GM18867 (cell line): ENCODE measurements around the gene XRN1.
A peak's percentile ranks its signal among the peaks of the same experiment; 100 is the strongest.
"Not testable (repeated sequence)": the region's sequence is repeated elsewhere in the genome, so short reads cannot be mapped to it uniquely, and the experiment has no call there.

Experiments used
- ATAC-seq: cut with Tn5 transposase; IDR thresholded peaks from one replicate; pipeline ENCODE4 v1.9.1; 2021; ENCODE audit warnings: mild to moderate bottlenecking, moderate library complexity; ENCODE audit not compliant: unreplicated experiment

The XRN1 gene

DNA sequence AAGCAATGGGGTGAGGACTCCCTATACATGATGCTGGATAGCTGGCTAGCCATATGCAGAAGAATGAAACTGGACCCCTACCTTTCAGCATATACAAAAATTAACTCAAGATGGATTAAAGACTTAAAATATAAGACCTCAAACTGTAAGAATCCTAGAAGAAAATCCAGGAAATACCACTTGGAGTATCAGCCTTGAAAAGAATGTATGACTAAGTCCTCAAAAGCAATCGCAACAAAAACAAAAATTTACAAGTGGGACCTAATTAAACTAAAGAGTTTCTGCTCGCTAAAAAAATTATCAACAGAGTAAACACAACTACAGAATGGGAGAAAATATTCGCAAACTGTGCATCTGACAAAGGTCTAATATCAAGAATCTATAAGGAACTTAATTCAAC lies 94.3 kb downstream of the XRN1 start:
- ATAC-seq = no peak

GRCh38 chr3:142352698-142353097 lies 95.1 kb downstream of the XRN1 start:
- ATAC-seq = not testable (repeated sequence)

DNA sequence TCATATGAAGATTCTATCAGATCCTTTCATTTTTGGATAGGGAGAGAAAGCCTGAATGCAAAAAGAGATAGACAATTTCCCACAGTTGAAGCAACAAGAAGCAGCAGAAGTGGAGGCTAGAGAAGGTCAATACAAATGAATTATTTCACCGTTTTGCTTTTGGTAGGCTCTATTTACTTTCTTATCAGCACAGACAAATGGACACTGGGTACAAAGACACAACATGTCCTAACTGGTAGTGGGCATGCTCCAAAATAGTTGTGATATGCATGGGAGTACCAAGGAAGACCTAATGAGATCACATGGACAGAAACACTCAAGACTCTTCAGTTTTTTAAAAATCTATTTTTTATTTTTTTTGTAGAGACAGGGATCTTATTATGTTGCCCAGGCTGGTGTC lies 99.4 kb downstream of the XRN1 start:
- ATAC-seq = no peak

- no peak for ATAC-seq
Observed at GRCh38 chr3:142337994-142338393, 109.8 kb downstream of the XRN1 start.

GRCh38 chr3:142332390-142332789 lies 115.4 kb downstream of the XRN1 start:
- no peak for ATAC-seq

GRCh38 chr3:142324275-142324953 lies 123.4 kb downstream of the XRN1 start:
- not testable (repeated sequence) for ATAC-seq

DNA sequence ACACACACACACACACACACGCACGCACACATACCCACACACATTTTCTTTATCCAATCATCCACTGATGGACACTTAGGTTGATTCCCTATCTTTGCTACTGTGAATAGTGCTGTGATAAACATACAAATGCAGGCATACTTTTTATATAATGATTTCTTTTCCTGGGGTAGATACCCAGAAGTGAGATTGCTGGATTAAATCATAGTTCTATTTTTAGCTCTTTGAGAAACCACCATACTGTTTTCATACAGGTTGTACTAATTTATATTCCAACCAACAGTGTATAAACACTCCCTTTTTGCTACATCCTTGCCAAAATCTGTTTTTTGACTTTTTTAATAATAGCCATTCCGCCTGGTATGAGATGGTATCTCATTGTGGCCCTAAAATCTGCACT lies 127.9 kb downstream of the XRN1 start:
- ATAC-seq = no peak

DNA sequence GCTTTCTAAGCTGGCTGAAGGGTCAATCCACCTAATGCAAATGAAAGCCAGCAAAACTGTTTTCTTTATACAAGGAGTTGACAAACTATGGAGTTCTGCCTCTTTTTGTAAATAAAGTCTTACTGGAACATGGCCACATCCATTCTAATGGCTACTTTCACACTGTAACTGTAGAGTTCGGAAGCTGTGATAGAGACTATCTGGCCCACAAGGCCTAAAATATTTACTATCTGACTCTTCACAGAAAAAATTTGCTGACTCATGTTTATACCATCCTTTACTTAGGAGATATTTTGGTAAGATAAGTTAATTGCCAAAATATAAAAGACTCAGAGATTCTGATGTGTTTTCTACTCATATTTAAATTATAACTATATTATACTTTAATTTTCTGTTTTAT lies 128.7 kb downstream of the XRN1 start:
- ATAC-seq = no peak

GRCh38 chr3:142318331-142318730 lies 129.5 kb downstream of the XRN1 start:
- no peak for ATAC-seq

DNA sequence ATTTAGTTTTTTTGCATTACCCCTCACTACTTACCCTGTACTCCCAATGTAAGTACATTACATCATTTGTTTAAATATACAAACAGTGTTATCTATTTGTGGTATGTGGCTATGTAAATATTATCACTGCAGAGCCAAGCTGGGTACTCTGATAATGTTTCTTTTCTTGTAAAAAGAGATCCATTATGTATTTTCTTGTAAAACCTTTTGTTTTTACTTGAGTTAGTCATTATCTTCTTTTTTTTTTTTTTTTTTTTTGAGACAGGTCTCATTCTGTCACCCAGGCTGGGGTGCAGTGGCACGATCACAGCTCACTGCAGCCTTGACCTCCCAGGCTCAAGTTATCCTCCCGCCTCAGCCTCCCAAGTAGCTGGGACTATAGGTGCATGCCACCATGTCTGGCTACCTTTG lies 131.9 kb downstream of the XRN1 start:
- not testable (repeated sequence) for ATAC-seq

DNA sequence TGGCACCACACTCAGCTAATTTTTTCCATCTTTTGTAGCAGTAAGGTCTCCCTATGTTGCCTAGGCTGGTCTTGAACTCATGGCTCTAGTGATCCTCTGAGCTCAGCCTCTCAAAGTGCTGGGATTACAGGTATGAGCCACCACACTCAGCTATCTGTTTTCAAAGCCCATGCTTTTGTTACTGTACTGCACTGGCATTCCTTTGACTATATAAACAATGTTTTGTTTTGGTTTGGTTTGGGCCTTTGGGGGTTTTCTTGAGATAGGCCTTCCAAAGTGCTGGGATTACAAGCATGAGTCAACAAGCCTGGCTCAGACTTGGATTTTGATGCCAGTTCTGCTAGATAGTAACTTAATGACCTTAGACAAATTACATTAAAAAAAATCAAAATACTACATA lies 132.8 kb downstream of the XRN1 start:
- no peak for ATAC-seq

DNA sequence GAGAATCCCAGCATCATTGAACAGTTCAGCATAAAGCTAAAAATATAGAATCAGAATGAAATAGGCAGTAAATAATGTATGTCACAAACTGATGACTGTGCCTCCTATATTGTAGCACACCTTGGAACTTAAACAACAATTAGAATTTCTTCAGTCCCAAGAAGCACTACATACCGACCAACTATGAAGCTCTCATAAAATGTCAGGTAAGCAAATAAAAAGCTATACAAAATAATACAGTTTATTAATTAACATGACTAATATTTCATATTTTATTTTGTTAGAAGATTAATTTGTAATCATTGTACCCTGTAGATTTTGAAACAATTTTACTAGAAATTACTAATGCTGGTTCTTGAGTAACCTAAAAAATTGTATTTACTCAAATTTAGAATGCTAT lies 137.4 kb downstream of the XRN1 start:
- ATAC-seq = no peak

DNA sequence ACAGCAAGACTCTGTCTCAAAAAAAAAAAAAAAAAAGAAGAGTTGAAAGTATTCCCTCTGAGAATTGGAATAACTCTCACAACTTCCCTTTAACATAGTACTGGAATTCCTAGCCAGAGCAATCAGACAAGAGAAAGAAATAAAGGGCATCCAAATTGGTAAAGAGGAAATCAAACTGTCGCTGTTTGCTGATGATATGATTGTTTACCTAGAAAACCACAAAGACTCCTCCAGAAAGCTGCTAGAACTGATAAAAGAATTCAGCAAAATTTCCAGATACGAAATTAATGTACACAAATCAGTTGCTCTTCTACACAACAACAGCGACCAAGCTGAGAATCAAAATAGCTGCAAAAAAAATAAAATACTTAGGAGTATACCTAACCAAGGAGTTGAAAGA lies 145.0 kb downstream of the XRN1 start:
- ATAC-seq = not testable (repeated sequence)

DNA sequence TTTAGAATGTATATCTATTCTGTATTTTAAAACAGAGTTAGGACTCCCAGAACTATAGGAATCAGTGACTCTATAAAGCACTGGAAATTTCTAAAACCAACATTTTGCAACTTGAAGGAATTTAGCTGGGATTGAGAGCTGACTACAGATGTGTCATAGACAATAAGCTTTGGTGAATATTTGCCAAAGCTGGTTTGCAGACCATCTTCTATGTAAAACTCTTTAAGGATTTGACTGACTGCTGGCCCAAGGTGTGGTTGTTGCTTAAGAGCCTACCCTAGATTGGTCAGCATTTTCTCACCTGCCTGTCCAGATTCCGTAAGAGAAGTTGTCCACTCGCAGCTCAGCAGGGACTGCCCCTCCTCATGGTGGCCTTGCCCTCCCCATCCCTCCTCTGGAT lies 149.2 kb downstream of the XRN1 start:
- no peak for ATAC-seq

GRCh38 chr3:142296507-142296906 lies 151.3 kb downstream of the XRN1 start:
- ATAC-seq = no peak

- ATAC-seq = no peak
Observed at GRCh38 chr3:142287866-142288638, 159.8 kb downstream of the XRN1 start.

DNA sequence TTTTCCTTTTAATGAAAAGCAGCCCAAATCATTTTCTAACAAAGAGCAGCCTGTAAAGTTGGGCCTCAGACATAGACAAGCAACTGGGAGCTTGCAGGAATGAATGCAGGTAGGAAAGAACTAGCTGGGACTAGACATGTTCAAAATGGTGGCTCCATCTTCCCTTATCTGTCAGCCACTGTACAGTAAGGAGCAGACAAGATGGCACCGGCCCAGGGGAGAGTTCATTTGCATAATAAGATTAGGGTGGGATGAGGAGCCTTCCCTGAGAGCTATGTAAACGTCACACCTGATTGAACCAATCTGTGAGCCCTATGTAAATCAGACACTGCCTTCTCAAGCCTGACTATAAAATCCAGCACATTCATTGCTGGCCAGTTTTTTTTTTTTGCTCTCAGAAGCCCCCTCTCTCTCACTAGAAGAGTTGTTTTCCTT lies 162.7 kb downstream of the XRN1 start:
- no peak for ATAC-seq

DNA sequence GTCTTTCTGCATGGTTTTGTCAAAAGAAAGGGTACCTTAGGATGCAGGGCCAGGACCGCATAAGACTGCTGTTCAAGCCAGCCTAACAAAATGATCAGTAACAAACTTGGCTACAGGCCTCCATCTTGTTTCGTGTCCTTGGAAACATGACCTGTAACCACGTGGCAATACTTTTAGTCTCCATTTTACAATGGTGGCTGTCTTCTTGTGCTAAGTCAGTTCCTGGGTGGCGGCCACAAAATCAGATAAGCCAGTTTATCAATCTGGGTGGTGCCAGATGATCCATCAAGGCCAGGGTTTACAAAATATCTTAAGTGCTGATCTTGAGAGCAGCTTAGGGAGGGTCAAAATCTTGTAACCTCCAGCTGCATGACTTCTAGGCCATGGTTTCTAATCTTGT lies 165.3 kb downstream of the XRN1 start:
- no peak for ATAC-seq

GRCh38 chr3:142281474-142281873 lies 166.4 kb downstream of the XRN1 start:
- ATAC-seq = no peak

DNA sequence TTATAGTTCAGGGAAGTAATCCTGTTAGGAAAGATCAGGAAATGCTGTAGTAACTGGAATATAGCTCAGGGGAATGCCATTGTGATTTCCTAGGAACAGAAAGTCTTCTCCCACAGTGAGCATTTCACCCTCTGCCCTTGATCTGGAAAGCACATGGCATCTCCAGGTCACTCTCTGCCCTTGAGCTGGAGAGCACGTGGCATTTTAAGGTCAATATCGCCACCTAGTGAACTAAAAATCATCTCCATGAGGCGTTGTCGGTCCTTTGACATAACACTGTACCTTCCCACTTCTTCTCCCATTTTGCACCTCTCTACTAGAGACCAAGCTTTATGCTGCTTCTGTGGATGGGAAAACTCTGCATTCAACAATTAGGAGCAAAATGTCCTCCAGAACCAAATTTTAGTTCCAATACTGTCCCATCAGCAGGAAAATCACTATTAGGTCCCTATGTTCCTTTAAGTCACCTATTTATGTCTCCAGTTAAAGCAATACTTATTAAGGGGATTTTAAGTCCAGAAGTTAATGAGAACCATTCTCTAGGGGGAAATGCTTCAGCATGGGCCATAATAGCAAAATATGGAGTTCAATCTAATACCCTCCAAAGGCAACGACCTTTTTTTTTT lies 167.8 kb downstream of the XRN1 start:
- ATAC-seq = peak; percentile 77

GRCh38 chr3:142278451-142278850 lies 169.4 kb downstream of the XRN1 start:
- ATAC-seq = no peak

DNA sequence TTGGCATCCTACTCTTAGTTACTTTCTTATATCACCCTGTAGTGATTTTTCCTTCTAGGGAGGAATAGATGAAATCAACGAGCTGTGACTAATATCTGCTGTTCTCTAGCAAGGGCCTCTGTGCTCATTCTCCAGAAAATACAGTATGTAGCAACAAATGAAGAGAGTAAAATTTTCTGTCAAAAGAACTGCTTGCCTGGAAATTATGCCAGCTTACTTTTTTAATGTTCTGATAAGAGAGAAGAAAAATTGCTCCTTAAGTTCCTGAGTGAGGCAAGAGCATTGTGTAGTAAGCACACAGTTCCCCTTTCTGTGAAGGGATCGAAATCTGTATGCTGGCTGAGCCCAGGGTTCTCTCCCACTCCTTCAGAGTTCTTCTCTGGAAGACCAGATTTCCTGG lies 171.1 kb downstream of the XRN1 start:
- no peak for ATAC-seq
